Activated CD8-positive, alpha-beta memory T cell treated with anti-CD3 and anti-CD28 coated beads, Interleukin-2, amount 50 U/mL, for 1 hour (primary cell): ENCODE measurements around the gene SIRT6.
"Not testable (repeated sequence)": the region's sequence is repeated elsewhere in the genome, so short reads cannot be mapped to it uniquely, and the experiment has no call there.

Experiments
- DNase-seq: peaks from one replicate; pipeline ENCODE4 v3.0.0-alpha.2; 2020; ENCODE audit errors: extremely low read depth

SIRT6 gene

DNA sequence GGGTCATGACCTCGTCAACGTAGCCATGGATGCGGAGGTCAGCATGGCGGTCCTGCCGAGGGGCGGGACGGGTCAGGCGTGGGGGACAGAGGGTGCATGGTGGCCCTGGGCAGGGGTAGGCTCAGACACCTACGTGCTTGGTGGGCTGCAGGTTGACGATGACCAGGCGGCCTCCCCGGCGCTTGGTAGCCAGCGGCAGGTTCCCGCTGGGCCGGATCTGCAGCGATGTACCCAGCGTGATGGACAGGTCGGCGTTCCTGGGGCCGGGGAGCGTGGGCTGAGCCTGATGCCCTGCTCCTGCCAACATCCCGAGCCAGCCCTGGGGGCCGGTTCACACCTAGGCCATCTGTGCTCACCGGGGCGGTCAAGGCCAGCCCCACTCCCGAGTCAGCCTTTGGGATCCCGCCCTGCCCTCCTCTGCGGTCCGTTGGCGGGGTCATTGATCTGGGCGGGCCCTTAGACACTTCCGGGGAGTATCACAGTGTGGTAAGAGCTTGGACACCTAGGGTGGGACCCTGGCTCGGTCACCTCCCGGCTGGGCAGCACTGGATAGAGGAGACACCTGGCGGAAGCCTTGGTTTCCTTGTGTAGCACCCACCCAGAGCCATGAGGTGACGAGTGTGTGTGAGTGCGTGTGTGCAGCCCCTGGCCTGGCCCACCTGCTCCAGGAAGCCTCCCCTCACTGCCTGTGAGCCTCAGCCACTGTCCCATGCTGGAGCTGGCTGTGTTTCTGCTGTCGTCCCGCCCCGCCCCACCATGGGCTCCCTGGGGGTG, 7.3 kb downstream of the SIRT6 start:
- DNase-seq, result no peak

DNA sequence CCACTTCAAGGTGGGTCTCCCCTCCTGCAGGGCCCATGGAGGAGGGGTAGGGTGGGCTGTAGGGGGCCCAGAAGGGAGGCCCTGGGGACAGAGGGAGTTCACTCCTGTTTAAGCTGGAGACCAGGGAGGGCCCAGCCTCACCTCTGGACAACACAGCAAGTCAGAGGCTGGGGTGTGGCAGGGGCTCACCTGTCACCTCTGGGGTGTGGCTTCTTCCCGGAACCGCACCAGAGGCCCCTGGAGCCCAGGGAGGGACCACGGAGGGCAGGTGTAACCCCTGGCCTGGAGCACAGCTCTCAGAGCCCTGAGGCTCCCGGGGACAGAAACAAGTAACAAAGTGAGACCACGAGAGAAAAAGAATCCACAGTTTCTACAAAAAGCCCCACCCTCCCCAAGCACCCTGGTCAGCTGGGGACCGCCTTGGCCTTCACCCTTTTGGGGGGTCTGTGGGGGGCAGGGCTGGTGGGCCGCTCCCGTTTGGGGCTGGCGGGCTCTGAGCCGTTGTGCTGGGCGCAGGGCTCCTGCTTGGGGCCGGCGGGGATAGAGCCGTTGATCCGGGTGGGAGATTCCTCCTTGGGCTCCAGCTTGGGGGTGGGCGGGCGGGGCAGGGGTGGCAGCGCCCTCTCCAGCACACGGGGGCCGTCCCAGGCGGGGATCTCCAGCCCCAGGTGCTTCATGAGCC, 8.0 kb downstream of the SIRT6 start:
- DNase-seq, result no peak

DNA sequence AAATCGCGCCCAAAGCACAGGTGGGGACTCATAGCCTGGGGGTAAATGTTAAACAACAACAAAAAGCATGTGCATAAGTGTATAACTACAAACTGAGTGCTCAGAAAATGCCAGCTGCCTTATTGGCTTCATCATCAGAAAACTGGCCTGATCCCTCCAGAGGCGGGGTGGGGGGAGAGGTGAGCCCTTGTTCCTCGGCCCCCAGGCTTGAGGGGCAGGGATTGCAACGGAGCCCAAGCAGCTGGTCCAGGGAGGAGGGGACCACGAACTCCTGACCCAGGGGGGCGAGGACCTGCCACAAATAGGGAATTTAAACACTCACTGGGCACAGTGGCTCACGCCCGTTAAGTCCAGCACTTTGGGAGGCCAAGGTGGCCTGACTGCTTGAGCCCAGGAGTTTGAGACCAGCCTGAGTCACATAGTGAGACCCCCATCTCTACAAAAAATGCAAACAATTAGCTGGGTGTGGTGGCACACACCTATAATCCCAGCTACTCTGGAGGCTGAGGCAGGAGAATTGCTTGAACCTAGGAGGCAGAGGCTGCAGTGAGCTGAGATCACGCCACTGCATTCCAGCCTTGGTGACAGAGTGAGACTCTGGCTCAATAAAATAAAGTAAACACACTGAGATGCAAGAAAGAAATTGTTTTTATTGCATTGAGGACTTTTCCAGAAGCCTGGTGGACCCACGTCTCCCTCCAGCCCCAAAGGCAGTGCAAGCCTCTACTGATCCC, 8.7 kb downstream of the SIRT6 start:
- no peak for DNase-seq

DNA sequence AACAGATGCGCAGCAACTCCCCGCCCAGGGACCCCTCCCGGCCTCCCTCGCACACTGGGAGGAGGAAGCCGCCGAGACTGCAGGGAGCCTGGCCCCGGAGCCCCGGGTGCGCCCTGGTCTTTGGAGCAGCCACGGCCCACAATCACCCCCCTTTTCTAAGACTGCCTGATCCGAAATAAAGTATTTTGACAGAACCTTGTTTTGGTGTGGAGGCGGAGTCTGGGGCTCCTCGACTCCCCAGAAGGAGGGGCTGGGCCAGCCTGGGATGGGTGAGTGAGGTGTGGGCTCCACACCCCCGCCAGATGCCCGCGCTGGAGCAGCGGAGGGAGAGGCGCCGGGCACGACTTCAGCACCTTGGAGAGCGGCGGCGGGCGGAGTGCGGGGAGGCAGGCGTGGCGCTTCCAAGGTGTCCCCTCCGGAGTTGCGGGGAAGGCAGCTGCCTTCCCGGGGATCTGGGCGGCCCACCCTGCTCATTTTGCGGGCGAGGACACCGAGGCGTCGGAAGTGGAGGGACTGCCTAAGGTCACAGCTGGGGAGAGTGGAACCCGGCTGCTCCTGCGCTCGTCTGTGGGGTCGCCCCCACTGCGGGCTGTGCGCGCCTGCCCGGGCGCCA, 9.4 kb downstream of the SIRT6 start:
- no peak for DNase-seq

DNA sequence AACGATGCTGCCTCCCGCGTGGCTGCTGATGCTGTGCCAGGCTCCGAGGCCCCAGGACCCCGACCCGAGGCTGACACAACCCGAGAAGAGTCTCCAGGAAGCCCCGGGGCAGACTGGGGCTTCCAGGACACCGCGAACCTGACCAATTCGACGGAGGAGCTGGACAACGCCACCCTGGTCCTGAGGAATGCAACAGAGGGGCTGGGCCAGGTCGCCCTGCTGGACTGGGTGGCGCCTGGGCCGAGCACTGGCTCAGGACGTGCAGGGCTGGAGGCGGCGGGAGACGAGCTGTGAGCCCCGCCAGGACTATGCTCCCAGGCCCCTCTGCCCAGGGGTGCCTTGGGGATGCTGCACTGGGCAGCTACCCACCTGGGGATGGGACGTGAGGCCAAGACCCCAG, 10.7 kb downstream of the SIRT6 start:
- DNase-seq, result no peak

DNA sequence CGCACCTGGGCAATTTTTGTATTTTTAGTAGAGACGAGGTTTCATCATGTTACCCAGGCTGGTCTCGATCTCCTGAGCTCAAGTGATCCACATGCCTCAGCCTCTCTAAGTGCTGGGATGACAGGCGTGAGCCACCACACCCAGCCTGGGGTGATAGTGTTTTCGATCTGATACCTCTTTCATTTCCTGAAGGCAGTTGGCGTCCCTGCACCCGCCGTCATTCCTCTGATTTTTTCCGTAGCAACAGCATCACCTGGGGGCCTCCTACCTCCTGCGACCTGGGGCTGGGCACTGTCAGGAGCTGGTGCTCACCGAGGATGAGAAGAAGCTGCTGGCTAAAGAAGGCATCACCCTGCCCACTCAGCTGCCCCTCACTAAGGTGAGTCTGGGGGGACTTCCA, 18.1 kb downstream of the SIRT6 start:
- DNase-seq, result no peak

DNA sequence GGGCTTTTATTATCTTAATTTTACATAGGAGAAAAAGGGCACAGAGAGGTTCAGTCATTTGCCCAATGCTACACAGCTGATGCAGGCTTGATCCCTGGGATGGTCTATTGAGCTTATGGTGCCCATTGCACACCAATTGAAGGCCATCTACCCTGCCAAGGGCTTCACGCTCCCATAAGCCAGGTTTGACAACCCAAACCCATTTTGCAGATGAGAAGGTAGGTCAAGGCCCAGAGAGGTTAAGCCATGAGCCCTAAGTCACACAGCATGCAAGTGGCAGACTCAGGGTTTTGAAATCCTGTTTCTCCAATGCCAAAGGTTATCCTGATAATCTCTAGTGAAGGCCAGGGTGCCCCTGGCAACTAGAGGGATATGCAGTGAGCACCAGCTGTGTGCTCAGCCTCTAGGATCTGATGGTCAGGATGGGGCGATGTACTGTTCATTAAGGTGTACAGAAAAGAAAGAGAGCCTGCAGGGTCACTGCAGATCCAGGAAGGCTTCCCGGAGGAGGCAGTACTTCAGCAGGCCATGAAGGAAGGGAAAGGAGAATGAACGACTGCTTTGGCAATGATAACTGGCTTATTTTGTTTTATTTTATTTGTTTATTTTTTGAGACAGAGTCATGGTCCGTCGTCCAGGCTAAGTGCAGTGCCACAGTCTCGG, 20.8 kb downstream of the SIRT6 start:
- DNase-seq, result no peak

DNA sequence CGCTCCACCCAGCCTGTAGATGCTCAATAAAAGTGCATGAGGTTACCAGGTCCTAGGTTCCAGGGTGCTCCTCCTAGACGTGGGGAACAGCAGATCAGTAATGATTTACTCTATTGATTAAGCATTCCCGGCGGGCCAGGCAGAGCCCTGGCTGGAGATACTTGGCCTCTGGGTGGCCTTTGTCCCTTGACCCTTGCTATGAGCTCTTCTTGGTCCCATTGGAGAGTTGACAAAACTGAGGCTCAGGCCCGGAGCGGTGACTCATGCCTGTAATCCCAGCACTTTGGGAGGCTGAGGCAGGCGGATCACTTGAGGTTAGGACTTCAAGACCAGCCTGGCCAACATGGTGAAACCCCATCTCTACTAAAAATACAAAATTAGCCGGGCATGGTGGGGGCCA, 24.4 kb downstream of the SIRT6 start:
- DNase-seq, result not testable (repeated sequence)

DNA sequence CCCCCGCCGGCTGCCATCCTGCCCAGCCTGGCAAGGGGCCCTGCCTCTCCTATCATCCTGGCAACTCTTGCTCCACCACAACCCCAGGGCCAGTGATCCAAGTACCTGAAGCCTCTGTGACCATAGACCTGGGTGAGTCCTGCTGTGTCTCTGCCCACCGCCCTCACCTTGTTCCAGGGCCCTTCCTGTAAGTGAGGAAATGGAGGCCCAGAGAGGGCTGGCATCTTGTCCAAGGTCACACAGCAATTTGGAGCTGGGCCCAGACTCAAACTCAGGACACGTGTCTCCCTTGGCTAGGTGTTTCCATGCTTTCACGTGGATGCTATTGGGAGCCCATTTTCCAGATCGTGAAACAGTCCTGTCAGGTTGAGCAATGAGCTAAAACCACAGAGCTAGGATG, 25.2 kb downstream of the SIRT6 start:
- DNase-seq, result no peak

DNA sequence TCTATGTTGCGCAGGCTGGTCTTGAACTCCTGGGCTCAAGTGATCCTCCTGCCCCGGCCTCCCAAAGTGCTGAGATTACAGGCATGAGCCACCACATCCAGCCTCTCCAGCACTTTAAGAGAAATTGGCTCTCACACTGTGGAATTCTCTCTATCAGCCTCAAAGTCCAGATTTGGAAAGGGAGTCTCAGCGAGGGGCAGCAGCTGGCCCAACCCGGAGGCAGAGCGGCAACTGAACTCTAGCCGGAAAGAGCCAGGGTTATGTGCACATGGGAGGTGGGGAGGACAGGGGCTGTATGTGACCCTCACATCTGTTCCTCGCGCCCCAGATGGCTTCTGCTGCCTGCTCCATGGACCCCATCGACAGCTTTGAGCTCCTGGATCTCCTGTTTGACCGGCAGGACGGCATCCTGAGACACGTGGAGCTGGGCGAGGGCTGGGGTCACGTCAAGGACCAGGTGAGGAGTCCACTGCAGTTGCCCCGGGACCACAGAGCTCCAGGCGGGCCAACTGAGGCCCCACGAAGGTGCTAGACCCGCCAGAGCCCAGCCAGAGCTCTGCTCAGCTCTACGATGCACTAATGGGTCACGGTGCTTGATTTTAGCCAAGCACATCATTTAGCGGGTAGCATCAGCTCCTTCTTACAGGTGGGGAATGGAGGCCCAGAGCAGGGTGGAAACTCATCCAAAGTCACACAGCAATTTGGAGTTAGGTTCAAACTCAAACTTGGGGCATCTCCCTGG, 27.6 kb downstream of the SIRT6 start:
- DNase-seq, result no peak

DNA sequence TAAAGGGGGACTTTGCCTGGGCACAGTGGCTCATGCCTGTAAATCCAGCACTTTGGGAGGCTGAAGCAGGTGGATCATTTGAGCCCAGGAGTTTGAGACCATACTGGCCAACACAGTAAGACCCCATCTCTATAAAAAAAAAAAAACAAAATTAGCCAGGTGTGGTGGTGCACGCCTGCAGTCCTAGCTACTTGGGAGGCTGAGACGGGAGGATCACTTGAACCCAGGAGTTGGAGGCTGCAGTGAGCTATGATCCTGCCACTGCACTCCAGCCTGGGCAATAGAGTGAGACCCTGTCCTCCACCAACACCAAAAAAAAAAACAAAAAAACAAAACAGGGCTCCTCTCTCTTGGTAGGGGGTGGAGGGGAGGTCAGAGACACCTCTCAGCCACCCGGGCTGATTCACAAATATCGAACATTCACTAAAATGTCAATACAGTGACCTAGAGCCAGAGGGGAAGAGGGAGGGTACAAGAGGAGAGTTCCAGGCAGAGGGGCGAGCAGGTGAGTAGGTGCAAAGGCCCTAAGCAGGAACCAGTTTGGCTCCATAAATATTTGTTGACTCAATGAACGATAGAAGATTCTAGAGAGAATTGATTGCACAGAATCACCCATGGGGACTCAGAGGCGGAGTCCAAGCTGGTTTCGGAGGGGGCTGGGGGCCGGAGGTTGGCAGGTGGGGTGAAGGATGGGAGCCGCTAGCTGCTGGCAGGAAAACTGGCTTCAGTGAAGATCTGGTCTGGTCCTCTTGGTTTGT, 29.9 kb downstream of the SIRT6 start:
- no peak for DNase-seq

DNA sequence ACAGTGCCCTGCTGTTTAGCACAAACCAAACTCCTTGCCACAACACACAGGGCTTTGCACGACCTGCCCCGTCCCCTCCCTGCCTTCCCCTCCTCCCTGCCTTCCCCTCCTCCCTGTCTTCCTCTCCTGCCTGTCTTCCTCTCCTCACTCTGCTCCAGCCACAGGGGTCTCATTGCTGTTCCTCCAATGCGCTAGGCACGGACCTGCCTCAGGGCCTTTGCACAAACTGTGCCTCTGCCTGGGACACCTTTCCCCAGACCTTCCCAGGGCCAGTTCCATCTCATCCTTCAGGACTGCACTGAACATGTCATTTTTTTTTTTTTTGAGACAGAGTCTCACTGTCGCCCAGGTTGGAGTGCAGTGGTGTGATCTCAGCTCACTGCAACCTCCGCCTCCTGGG, 30.7 kb downstream of the SIRT6 start:
- DNase-seq, result no peak

DNA sequence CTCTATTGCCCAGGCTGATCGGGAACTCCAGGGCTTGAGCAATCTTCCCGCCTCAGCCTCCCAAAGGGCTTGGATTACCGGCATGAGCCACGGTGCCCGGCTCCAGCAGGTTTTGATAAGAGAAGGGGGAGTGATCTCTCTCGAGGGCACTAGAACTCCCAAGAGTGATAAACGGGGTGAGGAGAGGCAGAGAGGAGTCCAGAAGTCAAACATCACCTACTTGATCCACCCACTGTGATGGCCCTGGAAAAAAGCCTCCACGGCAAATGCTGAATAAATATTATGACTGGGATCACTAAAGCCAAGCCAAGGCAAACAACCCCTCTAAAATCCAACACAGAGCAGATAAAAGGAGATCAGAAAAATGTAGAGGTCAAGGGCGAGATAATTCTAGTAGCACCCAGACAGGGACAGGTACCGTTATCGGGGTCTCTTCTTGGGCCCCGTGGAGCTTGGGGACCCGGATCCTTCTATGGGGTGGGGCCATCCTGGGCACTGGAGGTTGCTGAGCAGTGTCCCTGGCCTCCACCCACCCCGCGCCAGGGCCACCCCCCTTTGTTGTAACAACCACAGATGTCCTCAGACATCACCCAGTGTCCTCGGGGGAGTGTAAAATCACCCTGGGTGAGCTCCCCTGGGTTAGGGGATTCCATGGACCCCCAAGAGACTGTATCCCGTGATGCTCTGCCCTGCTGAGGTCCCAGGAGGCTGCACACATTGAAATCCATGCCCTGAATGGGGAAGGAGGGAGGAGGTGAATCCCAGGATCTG, 32.7 kb downstream of the SIRT6 start:
- no peak for DNase-seq

DNA sequence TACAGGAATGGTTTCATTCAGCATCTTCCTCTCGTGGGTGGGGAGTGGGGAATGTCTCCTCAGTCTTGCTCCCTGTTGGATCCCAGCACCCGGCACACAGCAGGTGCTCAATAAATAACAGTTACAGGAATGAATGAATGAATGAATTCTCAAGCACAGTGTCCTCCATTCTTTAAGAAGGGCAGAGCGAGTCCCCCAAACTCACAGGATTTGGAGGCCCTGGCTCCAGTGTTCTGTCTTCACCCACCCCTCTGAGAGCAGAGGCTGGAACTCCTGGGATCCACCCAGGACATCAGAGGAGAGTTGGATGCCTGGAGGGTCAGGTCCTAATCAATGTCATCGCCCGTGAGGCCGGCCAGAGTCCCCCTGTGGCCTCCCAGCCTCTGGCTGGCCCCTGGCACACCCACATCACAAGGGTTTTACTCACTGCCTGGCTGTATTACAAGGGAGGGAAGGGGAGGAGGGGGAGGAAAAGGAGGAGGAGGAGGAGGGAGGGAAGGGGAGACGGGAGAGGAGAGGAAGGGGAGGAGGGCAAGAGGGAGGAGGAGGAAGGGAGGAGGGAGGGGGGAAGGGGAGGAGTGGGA, 37.6 kb downstream of the SIRT6 start:
- DNase-seq, result no peak

DNA sequence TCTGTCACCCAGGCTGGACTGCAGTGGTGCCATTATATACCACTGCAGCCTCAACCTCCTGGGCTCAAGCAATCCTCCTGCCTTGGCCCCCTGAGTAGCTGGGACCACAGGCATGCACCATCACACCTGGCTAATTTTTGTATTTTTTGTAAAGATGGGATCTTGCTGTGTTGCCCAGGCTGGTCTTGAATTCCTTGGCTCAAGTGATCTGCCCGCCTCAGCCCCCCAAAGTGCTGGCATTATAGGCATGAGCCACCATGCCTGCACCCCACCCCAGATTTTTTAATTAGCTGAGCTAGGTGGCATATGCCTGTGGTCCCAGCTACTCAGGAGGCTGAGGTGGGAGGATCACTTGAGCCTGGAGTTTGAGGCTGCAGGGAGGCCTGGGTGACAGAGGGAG, 39.4 kb downstream of the SIRT6 start:
- DNase-seq, result not testable (repeated sequence)

DNA sequence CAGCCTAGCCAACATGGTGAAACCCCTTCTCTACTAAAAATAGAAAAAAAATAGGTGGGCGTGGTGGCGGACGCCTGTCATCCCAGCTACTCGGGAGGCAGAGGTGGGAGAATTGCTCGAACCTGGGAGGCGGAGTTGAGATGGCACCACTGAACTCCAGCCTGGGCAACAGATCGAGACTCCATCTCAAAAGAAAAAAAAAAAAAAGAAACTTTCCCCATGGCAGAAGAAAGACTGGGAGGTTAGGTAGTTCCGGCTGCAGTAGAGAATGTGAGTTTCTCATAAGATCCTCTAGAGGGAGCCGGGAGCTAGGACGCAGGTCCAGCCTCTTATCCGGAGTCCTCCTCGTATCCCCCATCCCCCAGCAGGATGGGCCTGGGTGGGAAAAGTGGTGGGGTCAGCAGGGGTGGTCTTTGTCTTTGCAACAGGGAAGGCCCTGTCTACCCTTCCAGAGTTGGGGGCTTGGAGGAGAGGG, 42.1 kb downstream of the SIRT6 start:
- no peak for DNase-seq

DNA sequence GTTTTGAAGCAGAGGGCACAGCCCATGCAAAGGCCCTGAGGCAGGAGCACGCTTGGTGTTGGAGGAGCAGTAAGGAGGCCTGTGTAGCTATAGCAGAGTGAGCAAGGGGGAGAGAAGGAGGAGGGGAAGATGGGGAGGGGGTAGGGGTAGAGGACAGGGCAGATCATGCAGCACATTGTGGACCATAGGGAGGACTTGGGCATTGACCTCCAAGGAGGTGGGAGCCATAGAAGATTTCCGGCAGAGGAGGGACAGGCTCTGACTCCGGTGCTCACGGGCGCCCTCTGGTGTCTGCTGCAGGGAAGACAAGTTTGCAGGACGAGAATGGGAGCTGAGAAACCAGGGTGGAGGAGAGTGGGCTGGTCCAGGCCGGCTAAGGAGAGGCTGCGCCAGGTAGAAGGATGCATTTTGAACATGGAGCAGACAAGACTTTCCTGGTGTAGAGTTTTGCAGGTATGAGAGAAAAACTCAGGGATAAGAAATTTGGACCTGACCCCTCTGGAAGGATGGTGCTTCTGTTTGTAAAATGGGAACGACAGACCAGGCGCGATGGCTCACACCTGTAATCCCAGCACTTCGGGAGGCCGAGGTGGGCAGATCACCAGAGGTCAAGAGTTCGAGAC, 42.6 kb downstream of the SIRT6 start:
- peak; percentile 67 for DNase-seq

DNA sequence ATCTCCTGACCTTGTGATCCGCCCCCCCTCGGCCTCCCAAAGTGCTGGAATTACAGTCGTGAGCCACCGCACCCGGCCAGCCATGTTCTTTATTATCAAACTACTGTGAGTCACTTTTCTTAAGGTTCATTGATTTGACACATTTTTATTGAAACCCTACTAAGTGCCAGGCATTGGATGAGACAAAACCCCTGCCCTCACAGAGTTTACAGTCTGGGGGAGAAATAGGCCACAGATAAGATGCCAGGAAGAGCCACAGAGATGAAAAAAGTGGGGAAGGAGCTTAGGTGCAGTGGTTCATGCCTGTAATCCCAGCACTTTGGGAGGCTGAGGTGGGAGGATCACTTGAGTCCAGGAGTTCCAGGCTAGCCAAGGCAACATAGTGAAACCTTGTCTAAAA, 43.9 kb downstream of the SIRT6 start:
- DNase-seq, result no peak

DNA sequence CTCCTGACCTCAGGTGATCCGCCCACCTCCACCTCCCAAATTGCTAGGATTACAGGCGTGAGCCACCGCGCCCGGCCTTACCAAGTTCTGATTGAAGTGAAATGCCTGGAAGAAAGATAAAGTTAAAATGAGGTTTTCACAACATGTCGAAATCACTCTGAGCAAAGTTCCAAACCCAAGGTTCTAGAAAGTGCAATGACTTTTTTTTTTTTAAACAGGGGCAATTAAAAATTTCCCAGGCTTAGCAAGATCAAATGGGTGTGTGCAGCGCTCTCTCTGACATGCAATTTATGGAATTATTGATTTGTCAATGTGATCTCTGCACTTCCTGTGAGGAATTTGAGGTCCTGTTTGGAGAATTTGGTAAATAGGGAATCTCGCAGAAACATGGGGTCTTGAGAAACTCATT, 45.7 kb downstream of the SIRT6 start:
- no peak for DNase-seq
